Activated CD4-positive, alpha-beta T cell treated with anti-CD3 and anti-CD28 coated beads for 24 hours (primary cell): ENCODE results near the gene DENND4A.

Experiments used
- DNase-seq, 2 donors: peaks; one replicate each; pipeline ENCODE4 v3.0.0-alpha.2; 2020; ENCODE audit warnings: low read depth in 2 of 2

The DENND4A gene

DNA sequence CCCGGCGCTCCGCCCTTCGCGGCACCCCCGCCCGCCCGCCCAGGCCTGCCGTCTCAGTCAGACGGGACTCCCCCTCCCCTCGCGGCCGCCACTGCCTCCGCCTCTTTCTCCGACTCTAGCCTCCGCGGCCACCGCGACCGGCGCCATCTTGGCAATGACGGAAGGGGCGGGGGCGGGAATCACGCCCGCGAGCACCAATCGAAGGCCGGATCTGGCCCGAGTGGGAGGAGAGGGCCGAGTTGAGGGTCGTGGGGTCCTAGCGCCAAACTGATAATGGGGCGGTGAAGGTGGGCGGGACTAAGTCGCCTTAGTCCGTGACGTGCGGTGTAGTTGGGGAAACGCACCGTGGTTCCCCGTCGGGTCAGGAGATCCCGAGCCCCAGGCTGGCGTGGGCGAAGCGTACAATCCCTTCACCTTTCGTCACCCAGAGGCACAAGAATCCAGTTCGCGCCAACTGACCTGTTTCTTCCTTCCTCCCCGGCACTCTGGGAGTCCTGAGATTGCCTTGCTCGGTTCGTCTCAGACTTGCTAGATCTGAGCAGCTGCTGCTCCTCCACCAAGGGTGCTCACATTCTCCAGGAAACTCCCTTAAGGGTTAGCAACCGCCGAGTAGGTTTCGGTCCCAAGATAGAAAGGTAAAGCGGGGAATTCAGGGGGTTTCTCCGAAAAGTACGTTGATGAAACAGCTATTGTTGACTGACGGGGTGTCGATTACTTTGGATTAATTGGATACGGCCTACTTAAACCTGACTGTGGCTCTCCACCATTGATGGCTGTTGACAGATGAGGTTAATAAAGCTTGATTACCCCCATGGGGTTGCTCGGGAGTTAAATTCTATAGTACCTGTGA is at the start of gene DENND4A:
Gene DENND4A, minus strand, starts transcription at position 156 of the 850 bp plus-strand sequence. CDS start 35,843 bp downstream, outside the sequence.
- peak; percentile 96 for DNase-seq

- no peak for DNase-seq
Measured at GRCh38 chr15:65841121-65841930, 49.2 kb upstream of the DENND4A start.

DNA sequence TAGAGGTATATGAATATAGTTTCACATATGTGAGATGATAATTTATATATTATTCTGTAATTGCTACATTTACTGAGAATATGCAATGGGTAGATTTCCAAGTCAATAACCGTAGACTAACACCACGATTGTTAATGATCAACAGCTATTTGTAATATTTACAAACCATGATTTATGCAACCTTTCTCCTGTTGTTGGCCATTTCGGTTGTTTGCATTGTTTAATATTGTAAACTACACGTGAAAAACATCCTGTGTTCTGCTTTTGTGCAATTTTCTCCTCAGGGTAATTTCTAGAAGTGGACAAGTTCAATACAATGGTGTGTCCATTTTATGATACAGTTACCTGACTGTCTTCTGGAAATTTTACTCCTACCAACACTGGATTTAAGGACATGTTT is 47.9 kb upstream of the DENND4A start:
- no peak for DNase-seq

- no peak for DNase-seq
Measured at GRCh38 chr15:65839354-65839901, 47.3 kb upstream of the DENND4A start.

- no peak for DNase-seq
Measured at GRCh38 chr15:65837301-65838294, 45.5 kb upstream of the DENND4A start.

DNA sequence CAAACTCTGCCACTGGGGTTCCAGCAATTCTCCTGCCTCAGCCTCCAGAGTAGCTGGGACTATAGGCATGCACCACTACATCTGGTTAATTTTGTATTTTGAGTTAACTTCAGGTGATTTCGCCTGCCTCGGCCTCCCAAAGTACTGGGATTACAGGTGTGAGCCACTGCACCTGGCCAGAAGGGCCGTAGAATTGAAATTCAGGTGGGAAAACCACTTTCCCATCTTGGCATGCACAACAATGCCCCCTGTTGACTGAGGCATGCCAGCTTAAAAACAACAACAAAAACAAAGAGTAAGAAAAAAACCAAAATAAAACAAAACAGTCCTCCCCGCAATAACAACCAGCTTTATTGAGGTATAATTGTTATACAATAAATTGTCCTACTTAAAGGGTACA is 44.6 kb upstream of the DENND4A start:
- no peak for DNase-seq

GRCh38 chr15:65835447-65835846 is 43.4 kb upstream of the DENND4A start:
- DNase-seq, result no peak

GRCh38 chr15:65834603-65835282 is 42.6 kb upstream of the DENND4A start:
- DNase-seq, result no peak

- DNase-seq, result no peak
Measured at GRCh38 chr15:65833501-65834205, 41.6 kb upstream of the DENND4A start.

DNA sequence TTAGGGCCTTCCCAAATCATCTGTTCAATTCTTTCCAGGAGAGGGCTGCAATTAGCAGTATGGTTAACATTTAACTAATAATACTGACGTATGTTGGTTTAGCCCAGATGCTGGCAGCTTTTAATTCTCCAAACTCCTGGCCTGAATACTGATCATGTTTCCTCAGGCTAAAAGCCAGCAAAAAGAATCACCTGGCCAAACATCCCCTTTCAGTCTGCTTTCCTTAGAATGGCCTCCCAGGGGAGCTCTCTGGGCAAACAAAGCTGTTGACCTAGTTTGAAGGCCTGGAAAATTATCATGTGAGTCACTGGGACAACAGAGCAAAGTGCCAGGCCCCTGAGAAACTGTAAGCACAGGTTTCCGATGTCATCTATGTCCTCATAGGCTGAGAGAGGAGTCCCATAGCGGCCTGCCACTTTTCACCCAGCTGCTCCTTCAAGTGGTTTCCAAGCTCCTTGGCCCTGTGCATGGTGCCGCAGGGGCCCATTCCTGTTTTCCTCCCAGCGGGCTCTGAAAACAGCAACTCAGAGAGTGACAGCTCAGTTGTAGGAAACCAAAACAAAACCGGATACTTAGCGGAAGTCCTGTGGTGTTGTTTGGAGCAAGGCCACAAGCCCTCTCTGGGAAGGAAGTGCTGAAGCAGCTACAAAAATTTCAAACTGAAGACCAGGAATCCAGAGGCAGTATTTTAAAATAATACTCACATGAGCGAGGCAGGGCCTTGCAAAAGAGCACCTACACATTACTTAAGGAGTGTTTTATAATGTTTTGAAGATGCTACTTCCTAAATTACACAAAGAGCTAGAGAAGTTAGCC is 40.7 kb upstream of the DENND4A start:
- peak in 1 of 2 donors; percentile 6 for DNase-seq

GRCh38 chr15:65829130-65829764 is 37.2 kb upstream of the DENND4A start:
- DNase-seq, result no peak

- DNase-seq, result no peak
Measured at GRCh38 chr15:65828585-65828984, 36.5 kb upstream of the DENND4A start.

- no peak for DNase-seq
Measured at GRCh38 chr15:65827065-65827464, 35.0 kb upstream of the DENND4A start.

GRCh38 chr15:65824941-65825544 is 33.0 kb upstream of the DENND4A start:
- DNase-seq, result no peak

- no peak for DNase-seq
Measured at GRCh38 chr15:65824031-65824743, 32.1 kb upstream of the DENND4A start.

DNA sequence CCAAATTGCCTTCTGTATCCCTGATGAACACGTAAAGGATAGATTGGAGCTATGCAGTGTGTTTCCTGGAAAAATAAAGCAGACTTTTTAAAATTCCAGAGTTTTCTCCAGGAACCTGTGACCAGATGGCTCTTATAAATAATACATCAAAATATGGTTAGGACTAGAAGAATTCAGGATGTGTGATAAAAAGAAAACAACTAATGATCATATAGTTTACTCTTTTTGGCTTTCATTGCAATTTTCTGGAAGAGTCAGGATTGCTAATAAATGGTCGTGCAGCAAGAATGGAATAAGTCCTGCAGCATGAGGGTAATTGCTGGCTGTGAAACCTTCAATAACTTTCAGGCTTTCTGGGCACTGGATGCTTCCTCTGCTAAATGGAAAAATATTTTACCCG is 30.2 kb upstream of the DENND4A start:
- DNase-seq, result no peak

DNA sequence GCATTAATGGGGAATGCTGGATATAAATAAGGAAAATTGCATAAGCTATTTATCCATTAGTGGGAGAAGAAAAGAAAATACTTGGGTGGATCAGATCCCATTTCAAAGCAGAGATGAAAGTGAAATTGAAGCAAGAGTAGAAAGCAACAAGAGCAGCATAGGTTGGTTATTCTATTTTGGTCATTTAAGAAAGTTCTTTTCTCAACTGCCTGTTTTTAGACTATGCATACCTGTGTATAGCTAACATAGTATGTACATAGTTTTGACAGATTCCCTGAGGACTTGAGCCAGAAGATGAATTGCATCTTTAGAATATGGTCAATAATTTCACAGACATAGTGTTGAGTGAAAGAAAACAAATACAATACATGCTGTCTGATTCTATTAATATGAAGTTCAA is 29.0 kb upstream of the DENND4A start:
- no peak for DNase-seq

- no peak for DNase-seq
Measured at GRCh38 chr15:65819563-65819960, 27.5 kb upstream of the DENND4A start.
